Midbrain (tissue), 1 donor: ENCODE measurements around the gene ZFP30.
"Not testable (repeated sequence)": the region's sequence is repeated elsewhere in the genome, so short reads cannot be mapped to it uniquely, and the experiment has no call there.

Experiments used
- DNase-seq: peaks from one replicate; lab custom pipeline; 2025; lab: John Stamatoyannopoulos, UW

ZFP30 gene

DNA sequence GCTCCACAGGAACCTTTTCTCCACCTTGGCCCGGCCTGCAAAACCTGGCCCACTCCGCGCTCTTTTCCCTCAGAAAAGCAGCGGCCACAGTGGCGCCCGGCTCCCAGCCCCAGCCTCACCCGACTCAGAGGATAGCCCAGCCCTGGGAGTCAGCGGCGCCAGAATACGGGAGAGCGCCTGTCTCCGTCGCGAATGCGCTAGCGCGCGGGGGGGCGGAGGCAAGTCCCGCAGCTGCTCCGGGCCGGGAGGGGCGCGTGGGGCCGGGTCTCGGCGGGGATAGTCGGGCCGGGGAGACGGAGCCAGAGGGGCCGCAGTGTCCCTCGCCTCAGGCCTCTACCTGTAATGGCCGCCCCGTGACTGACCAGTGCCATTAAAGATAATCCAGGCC, at the start of gene ZFP30:
Gene ZFP30 (minus strand): TSS at position 165 of the 388 bp plus-strand sequence. CDS start 7,643 bp downstream, outside the sequence.
- peak; percentile 94 for DNase-seq

DNA sequence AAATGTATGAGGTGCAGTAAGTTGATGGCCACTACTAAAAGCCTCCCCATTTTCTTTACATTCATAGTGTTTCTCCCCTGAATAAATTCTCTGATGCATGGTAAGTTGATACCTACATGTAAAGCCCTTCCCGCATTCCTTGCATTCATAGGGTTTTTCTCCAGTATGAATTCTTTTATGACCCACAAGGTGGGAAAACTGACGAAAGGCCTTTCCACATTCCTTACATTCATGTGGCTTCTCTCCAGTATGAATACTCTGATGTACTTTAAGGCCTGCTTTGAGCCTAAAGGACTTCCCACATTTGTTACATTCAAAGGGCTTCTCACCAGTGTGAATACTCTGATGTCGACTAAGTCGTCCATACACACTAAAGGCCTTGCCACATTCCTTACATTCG, 43.8 kb upstream of the ZFP30 start:
- DNase-seq = no peak

DNA sequence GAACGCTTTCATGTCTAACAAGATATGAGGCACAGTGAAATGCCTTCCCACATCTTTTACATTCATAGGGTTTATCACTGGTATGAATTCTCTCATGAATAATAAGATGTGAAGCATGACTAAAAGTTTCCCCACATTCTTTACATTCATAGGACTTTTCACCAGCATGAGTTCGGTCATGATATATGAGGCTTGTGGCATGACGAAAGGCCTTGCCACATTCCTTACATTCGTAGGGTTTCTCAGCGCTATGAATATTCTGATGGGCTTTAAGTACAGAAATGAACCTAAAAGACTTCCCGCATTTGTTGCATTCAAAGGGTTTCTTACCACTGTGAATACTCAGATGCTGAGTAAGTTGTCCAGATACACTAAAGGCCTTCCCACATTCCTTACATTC, 43.0 kb upstream of the ZFP30 start:
- DNase-seq = no peak

DNA sequence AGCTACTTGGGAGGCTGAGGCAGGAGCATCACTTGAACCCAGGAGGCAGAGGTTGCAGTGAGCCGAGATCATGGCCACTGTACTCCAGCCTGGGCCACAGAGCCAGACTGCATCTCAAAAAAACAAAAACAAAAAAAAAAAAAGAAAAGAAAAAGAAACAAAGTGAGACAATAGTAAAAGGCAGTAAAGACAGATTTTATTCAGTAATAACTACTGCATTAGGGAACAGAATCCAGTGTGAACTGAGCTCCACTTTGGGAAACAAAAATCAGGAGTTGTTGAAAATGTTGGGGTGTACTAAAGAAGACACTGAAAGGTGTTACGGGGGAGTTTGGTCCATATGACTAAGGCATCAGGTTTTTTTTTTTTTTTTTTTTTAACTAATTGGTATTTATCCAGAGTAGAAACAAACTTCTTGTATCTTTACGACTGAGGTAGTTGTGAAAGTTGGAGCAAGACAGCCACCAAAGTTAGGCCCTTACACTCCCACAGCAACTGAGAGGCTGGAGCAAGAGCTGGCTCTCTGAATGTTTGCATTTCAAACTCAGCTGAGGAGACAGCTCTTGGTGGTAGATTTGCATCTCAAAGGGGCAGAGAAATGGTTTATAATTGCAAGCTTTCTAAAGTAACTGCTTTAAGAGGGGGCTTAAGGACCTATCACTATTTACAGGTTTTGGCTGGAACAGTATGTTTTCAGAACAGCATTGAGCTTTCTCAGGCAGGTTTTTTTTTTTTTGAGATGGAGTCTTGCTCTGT, 40.1 kb upstream of the ZFP30 start:
- DNase-seq = no peak

DNA sequence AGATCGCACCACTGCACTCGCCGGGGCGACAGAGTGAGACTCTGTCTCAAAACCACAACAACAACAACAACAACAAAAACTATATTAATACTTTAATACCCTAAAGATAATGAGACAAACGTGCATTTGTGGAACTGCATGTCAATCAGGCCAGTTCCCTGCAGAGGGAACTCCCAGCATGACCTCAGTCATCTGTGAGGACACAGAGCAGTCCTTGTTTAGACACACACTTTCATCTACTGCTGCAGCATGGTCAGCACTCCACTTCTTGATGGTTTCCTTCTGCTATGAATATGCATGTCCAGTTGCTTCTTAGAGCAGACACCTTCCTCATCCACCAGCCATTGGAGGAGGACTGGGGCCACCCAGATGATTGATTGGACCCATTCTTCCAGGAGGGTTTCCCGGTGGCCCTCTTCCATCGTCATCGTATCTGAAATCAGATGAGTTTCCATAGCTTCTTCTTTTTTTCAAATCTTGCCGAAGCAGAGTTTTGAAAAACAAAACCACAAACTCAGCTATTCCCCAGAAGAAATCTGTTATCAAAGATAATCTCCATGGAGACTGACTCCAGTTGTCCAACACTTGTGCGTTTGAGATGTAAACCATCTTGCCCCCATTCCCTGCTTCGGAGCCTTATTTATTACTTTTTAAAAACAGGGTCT, 37.8 kb upstream of the ZFP30 start:
- DNase-seq = peak; percentile 36

DNA sequence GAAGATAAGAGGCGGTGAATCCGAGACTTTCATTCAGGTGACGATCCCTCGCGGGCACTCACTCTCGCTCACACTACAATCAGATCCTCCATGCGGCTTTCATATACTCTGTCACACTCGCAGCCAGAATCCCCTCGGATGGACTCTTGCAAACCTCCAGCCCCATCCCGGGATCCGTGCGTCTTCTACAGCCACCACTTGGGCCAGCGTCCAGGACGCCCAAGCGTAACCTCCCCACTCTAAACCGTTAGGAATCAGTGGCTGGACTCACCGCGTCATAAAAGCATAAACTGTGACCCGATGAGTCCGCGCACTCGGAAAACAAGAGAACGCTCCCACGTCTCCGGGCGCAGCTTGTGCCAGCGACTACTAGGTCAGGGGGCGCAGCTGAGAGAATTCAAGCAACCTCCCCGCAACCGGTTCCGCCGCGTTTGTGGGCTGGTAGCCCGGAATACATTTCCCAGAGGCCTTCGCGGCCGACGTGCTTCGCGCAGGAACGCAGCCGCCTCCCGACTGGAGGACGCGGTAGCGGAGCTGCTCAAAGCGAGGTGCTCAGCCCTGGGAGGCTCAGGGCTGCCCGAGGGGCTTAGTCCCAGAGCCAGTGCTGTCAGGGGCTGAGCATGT, 36.7 kb upstream of the ZFP30 start:
- DNase-seq = peak; percentile 89

DNA sequence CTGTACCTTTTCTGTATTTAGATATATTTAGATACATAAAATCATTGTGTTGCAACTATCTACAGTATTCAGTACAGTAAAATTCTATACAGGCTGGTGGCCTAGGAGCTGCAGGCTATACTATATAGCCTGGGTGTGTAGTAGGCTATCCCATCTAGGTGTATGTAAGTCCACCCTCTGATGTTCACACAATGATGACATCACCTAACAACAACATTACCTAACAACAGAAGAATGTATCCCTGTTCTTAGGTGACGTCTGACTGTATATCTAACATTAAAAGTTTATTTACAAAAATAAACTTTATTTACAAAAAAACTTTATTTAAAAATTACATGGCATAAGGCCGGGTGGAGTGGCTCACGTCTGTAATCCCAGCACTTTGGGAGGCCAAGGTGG, 28.3 kb upstream of the ZFP30 start:
- DNase-seq = no peak

DNA sequence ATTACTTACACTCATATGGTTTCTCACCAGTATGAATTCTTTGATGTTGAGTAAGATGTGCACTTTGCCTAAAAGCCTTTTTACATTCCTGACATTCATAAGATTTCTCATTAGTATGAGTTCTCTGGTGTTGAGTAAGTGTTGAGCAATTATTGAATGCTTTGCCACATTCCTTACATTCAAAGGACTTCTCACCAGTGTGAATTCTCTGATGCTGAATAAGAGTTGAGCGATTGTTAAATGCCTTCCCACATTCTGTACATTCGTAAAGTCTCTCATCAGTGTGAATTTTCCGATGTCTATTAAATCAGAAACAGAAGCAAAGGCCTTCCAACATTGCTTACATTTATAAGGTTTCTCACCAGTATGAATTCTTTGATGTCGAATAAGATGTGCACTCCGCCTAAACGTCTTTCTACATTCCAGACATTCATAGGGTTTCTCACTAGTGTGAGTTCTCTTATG, 14.2 kb upstream of the ZFP30 start:
- DNase-seq = no peak

DNA sequence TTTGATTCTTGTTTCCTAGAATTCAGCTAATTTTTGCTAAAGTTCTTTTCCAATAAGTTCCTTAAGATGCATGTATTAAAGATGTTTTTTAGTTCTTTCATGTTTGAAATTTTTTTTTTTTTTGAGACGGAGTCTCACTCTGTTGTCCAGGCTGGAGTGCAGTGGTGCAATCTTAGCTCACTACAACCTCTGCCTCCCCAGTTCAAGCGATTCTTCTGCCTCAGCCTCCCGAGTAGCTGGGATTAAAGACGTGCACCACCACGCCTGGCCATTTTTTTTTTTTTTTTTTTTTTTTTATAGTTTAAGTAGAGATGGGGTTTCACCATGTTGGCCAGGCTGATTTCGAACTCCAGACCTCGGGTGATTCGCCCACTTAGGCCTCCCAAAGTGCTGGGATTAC, 1.9 kb upstream of the ZFP30 start:
- not testable (repeated sequence) for DNase-seq

DNA sequence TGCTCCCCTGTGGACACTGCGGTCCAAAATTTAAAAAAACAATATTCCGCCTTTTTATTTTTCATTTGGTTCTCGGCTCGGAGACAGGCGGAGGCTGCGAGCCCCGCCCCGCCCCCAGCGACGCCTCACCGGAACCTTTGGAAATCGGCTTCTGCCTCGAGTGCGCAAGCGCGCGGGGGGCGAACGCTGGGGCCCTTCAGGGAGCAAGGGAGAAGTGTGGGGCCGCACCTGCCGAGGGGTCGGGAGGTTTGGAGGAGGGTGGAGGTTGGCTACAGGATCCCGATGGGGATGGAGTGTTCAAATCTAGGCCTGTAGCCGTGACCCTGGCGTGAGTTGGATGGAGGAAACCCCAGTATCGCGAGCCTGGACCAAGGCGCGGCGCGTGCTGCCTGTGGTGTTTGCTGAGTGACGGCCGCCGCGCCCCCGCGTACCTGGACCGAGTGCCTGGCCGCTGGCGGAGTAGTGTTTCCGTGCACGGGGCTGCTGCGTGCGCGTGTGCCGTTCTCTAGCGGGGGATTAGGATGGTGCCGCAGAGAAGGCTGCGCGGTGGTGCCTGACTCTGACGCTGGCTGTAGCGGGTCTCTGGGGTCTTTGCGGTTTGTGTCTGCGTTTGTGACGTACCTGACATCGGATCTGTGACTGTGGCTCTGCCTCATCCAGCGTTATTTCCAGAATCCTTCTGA, 565 bp upstream of the ZFP30 start:
- peak; percentile 91 for DNase-seq

DNA sequence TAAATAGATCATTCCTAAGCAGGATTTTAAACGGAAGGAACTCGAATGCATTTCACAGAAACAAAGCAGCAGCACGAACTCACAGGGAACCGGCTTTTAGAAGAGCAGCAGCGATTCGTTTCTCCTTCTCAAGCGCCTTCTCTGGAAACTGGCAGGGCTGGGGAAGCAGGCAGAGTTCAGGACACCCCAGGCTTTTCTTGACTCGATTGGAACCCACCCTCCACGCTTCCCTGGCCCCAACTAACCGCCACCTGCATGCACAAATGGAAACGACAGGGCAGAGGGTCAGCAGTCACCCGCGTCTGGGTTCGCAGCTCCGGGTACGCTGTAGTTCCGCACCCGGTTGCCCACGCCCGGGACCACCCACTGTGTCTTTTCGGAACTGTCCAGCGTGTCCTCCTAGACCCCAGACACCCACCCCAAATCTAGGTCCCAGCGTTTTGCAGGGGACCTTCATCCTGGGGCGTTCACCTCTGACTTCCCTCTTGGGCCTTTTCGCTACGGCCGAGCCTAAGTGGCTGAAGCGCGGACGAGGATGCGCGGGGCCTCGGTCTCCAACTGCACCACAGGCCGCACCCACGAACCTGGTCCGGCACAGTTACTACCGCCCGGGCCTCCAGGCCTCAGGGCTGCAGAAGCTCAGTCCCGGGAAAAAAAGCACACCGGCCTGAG, 500 bp downstream of the ZFP30 start:
- DNase-seq = peak; percentile 50

DNA sequence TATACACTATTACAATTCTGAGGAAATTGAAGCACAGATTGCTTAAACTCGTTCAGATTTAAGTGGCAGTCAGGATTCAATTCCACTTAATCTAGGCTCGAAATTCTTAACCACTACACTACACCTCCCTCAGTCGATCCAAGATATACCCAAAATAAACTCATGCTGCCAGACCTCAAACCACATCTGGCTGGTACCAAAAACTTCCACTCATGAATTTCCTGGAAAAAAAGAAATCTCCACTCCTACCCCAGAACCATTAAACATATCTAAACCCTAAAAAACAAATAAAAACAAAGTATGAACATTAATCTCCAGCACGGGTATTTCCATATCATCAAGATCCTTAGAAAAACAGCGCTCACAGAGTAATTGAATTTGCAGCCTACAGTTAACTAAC, 1.1 kb downstream of the ZFP30 start:
- DNase-seq = no peak

DNA sequence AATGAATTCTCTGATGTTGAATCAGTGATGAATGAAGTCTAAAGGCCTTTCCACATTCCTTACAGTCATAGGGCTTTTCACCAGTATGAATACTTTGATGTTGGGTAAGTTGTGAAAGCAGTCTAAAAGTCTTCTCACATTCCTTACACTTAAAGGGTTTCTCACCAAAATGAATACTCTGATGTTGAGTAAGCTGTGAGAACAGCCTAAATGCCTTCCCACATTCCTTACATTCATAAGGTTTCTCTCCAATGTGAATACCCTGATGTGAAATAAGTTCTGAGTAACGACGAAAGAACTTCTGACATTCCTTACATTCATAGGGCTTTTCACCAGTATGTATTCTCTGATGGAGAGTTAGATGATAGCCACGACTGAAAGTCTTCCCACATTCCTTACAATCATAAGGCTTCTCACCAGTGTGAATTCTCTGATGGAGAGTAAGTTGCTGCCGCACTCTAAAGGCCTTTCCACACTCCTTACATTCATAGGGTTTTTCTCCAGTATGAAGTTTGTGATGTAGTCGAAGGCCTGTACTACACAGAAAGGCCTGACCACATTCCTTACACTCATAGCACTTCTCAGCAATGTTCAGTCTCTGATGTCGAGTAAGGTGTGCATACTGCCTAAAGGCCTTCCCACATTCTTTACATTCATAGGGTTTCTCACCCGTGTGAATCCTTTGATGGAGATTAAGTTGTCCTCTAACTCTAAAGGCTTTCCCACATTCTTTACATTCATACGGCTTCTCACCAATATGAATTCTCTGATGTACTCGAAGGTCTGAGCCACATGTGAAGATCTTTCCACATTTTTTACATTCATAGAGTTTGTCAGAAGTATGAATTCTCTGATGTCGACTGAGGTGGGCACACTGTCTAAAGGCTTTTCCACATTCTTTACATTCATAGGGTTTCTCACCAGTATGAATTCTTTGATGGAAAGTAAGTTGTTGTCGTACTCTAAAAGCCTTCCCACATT, 19.9 kb downstream of the ZFP30 start:
- no peak for DNase-seq

DNA sequence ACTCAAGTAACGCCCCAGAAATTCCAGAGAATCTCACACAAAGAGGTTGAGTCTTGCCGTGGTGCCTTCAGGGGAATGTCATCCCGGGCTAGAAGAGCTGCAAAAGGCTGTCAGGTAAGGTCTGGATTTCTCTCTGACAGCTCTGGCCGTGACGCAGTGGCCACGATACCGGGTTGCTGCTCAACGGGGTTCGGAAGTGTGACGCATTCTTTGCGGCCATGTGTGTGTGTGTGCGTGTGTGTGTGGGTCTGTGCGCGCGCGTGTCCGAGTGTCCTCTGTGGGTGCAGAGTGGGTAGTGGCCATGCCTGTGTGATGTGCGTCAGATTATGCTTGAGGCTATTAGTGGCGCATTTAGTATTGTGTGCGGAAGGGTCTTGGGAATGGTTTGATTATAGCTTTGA, 60.3 kb downstream of the ZFP30 start:
- DNase-seq = peak; percentile 83

DNA sequence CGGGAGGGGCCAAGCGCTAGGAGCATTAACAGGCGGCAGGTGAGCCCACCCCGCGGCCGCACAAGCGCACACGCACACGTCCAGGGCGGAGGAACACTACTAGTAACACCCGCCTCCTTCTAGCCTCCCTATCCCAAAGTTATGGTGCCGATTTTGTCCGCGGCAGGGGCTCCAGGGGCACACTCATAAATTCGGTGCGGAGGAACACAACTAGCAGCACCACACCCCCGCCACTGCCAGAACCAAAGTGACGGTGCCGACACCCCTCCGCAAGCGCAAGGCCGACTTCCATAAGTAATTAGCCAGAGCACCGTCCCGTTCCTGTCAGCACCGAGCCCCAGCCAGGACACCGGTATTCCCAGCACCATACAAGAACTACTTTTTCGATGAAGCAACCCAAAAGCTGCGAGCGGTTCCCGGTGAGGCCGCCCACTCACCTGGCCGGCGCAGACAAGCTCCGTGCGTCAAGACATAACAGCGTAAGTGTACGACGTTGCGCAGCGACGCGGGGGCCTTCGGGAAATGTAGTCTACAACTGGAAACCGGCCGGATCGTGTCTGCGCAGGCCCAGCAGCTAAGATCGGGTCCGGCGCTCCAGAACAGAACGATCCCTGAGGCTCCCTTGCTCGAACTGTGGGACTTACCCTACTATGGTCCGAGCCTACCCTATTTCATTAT, 60.8 kb downstream of the ZFP30 start, which contains the start of the genes ZNF540 and ZNF571:
Gene ZNF540 (plus strand): TSS at position 573 of the 678 bp plus-strand sequence. CDS start 3,572 bp downstream, outside the sequence.
Gene ZNF571 (minus strand): TSS at position 489 of the 678 bp plus-strand sequence. CDS start 8,116 bp downstream, outside the sequence.
- DNase-seq = peak; percentile 95

DNA sequence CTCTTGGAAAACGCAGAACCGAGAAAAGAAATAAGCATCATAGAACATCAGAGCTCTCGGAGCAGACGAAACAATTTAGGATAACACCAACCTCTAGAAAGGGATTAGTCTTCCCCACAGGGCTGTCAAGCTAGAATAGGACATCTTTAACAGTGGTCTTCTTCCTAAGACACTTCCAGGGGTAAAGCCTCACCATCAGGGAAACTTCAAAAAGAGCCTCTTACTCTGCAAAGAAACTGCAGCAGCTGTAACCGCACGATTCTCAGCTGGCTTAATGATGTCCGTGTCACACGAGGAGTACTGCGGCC, 61.3 kb downstream of the ZFP30 start:
- no peak for DNase-seq

DNA sequence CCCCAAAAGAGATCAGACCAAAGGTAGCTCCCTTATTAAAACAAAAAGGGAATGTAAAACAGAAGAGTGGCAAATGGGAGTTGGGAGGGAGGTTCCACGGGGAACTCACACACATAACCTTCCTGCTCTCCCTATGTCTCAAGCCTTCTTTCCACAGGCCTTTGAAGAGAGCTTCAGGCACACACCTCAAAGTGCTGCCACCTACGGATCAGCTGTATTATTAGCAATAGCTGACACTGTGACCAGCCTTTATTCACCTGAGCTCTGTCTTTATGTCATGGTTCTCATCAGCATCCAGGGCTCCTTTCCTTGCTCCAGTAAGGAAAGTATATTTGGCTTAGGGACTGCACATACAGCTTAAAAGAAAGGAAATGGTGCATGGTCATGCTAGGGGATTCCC, 71.9 kb downstream of the ZFP30 start:
- no peak for DNase-seq

DNA sequence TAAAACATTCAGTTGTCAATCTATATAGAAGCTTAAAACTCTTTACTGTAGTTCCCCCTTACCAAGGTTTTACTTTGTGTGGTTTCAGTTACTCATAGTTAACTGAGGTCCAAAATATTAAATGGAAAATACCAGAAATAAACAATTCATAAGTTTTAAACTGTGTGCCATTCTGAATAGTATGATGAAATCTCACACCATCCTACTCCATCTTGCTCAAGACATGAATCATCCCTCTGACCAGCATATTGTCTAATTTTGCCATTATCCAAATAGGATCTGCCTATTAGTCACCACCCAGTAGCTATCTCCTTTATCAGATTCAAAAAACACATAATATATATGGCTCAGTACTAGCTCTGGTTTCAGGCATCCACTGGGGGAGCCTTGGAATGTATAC, 83.1 kb downstream of the ZFP30 start:
- no peak for DNase-seq

DNA sequence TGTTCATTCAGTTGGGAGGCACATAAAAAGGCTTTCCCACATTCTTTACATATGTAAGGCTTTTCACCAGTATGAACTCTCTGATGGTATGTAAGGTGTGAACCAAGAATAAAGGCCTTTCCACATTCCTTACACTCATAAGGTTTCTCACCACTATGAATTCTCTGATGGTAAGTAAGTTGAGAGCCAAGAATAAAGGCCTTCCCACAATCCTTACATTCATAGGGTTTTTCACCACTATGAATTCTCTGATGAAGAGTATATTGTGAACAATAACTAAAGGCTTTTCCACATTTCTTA, 89.9 kb downstream of the ZFP30 start:
- DNase-seq = no peak
